HG02840 (cell line): ENCODE data around the gene KIF12.

ENCODE experiments used
- ATAC-seq: cut with Tn5 transposase; IDR thresholded peaks from one replicate; pipeline ENCODE4 v1.9.1; 2021; ENCODE audit warnings: mild to moderate bottlenecking, moderate library complexity, moderate number of reproducible peaks; ENCODE audit not compliant: unreplicated experiment, low FRiP score

Gene KIF12

DNA sequence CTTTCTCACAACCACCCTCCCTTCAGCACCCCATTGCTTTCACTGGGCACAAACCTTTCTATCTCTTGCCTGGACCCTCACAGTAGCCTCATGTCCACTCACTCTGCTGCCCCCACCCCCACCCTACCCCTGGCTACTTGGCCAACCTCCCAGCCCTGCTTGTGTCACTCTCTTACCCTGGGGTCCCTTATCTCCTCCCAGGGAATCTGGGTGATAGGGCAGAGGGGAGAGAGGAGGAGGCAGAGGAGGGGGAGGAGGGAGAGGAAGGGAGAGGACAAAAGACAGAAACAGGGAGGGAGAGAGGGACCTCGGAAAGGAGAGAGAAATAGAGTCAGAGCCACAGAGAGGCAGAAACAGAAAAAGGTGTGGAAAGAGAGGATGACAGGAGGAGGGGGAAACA is 25.0 kb upstream of the KIF12 start:
- ATAC-seq, result no peak

DNA sequence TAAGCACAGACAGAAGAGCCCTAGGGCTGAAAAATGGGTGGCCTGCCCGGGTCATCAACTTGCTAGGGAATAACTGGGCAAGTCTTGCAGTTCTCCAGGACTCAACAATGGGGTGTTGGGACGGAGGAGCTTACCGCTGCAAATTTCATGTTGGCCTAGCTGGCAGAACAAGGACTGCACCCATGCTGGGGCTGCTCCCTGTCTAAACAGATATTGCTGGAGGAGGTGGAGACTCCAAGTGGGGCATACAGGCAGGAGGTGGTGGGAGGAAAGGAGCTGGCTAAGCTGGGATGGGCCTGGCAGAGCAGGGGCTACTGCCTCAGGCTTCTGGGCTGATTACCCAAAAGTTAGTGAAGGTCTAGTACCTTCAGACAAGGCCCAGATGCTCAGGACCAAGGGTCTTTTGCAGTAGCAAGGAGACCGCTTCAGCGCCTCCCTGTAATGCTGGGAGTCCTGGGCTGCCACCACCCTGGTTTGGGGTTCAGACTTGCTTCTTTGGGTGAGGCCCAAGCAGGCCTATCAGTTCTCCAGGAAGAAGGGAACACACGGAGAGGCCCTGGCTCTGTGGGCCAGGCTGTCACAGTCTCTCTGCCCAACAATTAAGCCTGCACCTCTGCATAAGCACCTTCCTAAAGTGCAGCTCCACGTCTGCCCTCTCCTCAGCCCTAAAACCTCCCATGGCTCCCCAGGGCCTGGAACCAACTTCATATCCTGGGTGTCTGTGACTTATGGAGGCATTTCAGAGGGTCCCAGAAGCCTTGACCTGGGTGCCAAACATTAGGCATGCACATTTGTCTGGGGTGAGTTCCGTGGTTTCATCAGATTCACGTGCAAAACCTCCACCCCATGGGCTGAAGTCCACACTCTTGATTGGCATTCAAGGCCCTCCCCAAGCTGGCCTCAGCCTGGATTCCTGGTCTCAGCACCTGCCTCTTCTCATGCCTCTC is 24.2 kb upstream of the KIF12 start:
- ATAC-seq, result no peak

DNA sequence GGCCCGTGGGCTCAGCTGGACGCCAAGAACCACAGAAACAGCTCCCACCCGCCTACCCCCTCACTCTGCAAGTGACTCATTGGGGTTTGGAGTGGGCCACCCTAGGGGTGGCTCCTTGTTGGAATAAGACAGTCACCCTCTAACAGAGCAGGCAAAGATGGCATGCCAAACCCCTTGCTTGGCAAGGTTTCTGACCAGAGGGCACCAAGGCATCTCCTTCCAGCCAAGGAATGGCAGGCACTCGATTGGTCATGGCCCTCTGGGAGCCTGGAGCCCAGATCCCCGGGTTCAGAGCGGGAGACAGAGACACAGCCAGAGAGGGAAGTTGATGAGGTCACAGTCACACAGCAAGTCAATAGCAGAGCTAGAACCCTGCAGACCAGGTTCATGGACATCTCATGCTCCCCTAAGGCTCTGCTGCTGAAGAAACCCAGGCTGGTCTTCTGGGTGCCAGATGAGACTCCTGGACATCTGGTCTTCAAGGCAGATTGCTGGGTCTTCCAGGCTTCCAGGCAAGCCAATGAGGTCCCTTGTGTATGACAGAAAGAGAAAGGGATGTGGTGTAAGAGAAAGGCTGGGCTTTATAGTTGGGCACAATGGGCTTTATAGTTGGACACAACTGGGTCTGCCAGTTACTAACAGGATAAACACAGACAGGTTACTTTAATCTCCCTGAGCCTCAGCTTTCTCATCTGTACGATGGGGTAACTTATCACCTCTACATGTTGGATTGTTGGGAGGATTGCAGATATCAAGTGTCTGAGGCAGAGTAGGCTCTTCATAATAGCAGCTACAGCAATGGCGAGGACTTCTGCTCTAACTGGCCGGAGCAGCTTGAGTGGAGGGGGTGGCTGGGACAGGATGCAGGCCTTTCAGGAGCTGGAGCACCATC is 23.3 kb upstream of the KIF12 start:
- no peak for ATAC-seq

DNA sequence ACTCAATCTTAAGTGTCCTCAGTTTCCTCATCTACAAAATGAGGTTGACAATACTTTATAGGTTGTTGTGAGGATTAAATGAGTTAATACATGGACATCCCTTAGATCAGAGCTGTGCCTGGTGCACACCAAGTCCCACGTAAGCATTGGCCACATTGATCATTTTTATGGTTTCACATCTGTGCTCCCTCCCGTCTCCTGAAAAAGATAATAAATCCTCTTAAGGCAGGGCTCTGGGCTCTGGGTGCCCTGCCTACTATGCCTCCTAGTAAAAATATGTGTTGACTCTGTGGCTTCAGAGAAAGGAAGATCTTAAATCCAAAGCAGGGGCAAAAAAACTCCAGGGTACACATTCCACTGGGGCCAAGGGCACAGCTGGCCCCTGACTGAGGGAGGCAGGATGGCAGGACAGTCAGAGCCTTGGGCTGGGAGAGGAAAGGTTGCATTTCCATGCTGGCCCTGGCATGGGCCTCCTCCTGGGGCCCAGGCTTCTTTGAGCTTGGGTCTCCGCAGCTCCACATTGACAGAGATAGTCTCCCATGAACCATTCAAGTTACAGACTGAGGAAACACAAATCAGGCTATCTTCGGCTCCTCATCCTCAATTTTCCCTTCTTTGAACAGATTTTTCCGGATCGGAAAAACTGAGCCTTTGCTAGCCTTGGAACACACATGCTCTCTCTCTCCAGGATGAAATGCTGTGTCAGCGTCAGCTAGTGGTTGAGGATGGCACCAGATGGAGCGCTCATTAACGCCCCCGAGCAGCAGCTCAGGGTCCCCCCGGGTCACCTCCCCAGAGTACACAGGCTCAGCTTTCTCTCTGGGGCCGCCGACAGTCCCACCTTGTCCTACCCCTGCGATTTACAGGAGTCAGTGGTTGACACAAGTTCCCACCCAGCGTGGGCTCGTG is 22.4 kb upstream of the KIF12 start:
- no peak for ATAC-seq

DNA sequence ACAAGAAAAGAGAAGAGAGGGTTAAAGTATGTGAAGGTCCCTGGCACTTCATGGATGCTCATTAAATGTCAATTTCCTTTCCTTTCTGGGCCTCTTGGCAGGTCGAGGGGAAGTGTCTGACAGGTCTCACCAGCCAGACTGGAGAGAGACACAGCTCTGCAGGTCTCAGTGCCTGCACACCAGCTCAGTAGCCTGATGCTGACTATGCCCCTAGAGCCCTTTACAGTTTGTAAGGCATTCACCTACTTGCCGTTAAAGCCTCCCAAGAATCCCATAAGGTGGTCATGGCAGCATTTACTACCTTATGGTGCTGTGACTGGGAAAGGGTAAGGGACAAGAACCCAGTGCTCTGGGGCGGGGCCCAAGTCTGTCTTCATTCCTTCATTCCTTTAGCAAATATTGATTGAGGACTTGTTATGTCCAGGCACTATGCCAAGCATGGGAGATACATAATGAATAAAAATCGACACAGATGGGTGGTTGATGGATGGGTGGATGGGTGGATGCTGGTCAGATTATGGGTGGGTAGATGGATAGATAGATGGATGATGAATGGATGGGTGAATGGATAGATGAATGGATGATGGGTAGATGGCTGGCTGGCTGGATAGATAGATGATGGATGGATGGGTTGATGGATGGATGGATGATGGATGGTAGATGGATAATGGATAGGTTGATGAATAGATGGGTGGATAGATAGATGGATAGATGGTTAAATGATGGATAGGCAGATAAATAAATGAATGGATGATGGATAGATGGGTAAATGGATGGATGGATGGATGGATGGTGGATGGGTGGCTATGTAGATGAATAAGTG is 21.3 kb upstream of the KIF12 start:
- no peak for ATAC-seq

DNA sequence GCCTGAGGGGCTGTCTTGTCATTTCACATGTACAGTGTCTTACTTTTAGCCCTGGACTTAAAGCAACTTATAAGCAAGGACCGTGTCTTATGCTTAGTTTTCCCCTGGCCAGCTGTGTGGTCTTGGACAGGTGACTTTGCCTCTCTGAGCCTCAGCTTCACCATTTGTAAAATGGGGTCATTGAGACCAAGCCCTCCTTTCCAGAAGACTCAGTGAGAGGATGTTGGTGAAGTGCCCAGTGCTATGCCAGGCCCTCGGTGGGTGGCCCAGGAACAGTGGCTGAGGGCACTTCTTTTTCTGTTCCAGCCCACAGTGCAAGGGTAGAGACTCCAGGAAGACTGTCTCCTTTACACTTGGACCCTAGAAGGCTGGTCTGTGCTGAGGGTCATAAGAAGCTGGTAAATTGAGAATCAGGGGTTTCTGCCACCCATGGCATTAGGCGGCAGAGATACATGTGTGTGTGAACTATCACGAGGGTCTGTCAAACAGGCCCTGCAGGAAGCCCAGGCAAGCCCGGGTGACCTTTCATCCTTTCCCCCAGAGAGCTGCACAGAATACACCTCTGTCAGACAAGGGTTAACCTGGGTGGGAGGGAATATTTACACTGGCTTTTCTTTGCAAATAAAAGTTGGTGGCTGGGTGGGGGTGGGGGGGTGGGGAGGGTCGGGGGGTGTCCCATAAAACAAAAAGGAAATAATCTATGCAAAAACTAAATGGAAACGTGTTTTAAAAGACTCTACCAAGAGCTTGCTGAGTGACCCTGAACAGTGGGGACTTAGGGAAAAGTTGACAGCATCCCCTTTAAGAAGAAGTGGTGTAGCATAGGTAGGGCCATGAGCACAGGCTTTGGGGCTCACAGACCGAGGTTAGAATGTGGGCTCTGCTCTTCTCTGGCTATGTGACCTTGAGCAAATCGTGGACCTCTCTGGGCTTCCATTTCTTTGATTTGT is 20.4 kb upstream of the KIF12 start:
- ATAC-seq, result no peak

DNA sequence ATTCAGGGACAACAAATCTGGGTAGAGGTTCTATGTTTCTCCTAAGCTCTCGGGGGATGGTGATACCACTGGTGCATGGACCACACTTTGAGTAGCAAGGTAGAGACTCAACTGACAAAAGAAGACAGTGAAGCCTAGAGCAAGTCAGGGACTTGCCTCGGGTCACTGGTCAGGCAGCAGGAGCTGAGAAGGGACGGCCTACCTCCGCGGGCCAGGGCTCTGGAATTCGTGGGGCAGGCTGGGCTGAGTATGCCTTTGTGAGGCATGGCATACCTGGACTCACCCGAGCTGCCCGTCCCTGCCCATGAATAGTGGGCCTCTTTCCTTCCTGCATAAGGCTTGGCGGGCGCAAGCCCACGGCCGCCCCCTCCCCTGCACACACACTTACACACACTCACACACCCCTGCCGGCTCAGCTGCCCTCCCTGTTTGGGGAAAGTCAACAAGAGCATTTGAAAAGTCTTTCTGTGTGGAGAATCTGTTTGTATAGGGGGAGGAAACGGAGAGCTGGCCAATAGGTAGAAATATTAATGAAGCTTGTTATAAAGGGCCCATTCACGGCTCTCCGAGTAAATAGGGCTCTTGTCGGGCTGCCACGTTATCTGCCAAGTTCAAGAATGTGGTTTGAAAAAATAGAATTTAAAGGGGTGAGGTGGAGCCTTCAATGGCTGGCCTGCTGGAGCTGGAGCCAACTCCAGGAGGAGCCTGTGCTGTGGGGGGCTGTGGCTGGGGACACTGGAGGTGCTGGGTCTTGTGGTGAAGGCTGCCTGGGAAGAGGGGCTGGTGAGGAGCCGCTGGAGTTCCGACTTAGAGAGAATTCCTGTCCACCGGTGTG is 19.1 kb upstream of the KIF12 start:
- ATAC-seq, result no peak

DNA sequence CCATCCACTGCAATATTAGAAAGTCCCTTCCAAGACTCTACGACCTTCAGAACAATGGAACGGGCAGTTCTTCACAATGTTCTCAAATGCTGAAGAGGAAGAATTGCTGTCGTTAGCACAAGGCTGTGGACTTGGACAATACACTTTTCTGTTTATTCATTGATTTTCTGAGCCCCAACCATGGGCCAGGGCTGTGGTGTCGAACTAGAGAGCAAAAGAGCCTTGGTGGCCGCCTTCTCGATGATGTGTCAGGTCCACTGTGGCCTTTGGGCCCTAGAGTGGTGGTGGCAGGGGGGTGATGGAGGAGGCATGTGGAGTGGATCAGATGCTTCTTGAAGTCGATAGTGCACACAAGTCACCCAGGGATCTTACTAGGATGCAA is 18.5 kb upstream of the KIF12 start:
- ATAC-seq, result no peak

DNA sequence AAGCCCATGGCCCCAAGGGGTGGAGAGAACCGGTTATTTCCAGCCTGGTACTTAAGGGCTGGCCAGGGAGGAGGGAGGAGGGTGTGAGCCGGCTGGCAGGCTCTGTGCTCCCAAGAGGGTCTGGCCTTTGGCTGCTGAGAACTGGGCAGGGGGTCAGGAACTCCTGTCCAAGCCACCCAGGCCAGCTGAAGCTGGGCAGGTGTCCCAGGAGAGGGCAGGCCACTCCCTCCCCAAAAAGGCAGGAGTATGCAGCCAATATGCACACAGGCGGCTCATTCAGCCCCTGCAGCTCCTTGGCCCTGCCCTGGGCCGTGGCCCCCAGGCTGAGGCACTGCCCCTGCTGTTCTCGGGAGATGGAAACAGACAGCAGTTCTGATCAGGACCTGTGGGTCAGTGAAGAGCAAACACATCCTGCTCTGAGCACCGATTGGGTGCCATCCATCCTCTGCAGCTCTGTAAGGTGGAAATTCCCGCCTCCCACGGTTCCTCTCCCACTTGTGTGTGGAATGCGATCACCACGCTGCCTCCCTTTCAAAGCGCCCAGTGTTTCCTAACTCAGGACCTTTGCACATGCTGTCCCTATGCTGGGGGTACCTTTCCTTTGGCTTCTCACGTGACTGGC is 17.1 kb upstream of the KIF12 start:
- ATAC-seq, result no peak

DNA sequence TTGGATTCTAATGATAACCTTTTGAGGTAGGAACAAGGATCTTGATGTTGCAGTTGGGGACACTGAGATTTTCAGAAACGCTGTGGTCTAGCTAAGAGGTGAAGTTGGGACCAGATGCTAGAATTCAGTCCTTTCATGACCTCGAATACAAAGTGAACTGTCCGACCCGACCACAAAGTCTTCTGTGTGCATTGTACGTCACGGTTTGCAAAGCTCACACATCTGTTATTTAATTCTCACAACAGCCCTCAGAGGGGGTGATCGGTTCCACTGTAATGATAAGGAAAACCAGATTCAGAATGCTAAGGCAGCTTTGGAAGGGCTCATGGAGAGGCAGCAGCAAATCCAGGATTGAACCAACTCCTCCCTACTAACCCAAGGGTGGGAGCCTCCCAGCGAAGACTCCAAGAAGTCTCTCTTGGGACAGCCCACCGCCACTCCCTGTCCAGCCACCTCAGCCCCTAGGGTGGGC is 16.6 kb upstream of the KIF12 start:
- ATAC-seq, result no peak

DNA sequence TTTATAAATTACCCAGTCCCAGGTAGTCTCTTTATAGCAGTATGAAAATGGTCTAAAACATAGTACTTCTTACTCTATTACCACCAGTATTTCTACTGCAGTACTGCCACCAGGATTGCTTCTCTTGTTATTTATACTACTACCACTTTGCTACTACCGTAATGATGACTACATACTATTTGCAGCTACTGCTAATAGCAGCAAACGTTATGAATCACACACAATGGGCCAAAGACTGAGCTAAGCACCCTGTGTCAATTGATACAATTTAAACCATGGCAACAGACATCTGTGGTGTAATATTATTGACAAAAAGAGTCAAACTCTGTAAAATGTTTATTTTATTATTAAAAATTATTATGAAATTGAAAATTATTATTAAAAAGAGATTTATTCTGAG is 15.3 kb upstream of the KIF12 start:
- ATAC-seq, result no peak

DNA sequence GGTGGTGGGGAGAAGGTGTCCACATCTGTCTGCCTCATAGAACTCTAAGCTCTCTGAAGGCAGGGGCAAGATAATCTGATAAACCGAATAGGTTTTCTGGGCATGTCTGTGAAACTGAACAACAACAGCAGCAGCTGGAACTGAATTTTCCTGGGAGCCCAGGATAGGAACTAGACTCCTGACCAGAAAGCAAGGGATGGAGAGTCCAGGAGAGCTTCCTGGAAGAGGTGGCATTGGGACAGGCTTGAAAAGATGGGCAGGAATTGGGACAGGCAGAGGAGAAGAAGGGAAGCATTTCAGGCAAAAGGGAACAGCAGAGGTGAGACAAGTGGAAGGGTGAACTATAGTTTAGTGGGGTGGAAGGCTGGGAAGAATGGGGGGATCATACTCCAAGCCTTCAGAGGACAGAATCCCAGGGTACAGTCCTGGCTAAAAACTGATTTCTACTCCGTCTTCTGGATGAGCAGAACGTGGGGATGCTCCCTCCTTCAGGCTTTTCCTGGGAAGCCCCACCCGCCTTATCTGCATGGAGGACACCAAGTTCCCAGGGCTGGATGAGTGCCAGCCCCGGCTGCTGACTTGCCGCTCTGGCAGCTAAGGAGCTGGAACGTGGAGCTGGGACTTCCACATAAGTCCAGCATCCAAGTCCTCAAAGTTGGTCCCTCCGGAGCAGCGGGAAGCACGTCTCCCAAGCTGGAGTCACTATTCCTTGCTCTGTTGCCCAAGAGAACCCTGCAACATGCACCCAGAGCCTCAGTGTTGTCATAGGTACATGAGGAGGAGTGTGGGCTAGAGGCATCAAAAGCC is 13.9 kb upstream of the KIF12 start:
- ATAC-seq, result no peak

DNA sequence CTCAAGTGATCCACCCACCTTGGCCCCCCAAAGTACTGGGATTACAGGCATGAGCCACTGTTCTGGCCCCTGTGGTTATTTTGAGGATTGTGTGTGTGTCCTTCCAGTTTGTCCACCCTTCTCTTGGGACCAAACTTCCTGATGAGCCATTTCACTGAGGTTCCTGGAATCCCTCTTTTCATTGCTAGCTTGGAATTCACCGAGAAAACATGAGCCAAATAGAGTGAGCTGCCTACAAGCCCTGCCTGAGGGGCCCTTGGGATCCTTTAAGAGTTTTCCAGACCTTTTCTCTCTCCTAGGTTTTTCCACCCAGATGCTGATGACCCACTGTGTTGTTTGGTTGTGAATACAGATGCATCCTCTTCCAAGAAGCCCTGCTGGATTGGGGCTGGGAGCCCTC is 13.2 kb upstream of the KIF12 start:
- no peak for ATAC-seq

DNA sequence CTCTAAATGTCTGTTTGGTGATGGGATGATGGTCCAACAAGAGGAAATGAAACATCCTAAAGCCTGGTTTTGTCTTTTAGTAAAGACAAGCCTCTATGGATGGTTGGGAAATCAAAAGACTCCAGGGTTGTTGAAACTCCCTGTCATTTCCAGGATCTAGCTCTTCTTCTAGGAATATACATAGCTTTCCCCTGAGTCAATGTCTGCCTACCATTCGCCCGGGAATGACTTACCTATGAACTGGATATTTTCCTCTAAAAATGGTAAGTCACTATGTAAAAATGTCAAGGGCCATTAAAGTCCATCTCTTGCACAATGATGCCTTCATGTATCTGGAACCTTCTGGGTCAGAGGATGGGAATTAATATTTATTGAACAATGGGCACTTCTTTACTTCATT is 11.1 kb upstream of the KIF12 start:
- ATAC-seq, result no peak

DNA sequence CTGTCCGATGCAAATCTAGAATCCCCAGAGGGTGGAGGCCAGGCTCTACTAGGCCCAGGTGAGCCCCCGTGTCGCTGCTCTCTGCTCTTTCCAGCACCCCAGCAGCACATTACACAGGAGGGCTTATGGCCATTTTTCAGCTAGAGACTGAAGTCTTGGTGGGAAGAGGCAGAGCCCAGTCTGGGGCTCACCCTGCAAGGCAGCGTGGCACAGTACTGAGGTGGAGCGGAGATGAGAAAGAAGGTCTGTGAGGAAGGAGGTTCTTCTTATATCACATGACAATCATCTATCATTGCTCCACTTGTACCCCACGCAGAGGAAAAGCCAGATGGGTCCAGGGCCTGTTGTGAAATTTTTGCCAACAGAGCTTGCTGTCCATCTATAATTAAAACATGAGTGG is 10.0 kb upstream of the KIF12 start:
- ATAC-seq, result no peak
